Measurements from ENCODE around the gene SERPING1.

DNA sequence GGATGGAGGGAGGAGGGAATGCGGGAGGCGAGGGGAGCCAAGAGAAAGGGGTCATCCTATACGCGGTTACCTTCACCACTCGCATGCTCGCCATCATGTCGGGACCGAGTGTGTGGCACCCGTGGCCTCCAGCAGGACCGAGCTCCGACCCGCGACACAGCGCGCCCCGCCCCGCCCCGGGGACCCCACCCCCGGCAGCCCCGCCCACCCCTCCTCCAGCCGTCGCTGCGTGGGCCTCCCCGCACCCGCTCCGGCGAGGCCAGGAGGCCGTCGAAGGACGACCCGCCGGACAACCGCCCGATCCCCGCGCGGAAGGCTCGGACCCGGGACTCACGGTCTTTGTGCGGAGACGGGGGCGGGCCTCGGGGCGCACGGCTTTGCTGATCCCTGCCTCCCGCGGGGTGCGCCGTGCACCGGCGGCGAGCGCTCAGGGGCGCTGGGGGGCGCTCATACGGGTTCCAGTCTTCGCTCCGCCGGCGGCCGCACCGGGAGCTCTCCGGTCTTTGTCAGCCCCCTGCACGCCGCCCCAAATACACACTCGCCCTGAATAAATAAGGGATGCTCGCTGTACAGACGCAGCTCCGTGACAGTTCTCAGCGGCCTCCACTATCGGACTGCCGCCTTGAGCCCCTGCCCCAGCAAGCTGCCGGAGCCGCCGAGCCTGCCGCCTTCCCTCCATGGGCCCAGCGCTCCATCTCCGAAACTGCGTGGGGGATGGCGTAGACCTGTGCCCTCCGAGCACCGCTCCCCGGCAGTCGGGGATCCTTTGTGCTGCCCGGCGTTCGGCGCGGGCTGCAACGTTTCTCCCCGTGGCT, 29.8 kb upstream of the SERPING1 start, which contains the start of gene UBE2L6:
- TF ChIP-seq, protein P1, sequence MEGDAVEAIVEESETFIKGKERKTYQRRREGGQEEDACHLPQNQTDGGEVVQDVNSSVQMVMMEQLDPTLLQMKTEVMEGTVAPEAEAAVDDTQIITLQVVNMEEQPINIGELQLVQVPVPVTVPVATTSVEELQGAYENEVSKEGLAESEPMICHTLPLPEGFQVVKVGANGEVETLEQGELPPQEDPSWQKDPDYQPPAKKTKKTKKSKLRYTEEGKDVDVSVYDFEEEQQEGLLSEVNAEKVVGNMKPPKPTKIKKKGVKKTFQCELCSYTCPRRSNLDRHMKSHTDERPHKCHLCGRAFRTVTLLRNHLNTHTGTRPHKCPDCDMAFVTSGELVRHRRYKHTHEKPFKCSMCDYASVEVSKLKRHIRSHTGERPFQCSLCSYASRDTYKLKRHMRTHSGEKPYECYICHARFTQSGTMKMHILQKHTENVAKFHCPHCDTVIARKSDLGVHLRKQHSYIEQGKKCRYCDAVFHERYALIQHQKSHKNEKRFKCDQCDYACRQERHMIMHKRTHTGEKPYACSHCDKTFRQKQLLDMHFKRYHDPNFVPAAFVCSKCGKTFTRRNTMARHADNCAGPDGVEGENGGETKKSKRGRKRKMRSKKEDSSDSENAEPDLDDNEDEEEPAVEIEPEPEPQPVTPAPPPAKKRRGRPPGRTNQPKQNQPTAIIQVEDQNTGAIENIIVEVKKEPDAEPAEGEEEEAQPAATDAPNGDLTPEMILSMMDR (IDR thresholded peaks at IDR 0.05), result no peak
- TF ChIP-seq POLR2A (IDR thresholded peaks at IDR 0.05), result no peak
